Naive thymus-derived CD4-positive, alpha-beta T cell (primary cell): Measurements from ENCODE around the gene KCNJ12. TPM values are rescaled to one million over a fixed set of nuclear protein-coding genes. Genes with fewer than 3 reads are reported as not detected.
"Not testable (repeated sequence)": the region's sequence is repeated elsewhere in the genome, so short reads cannot be mapped to it uniquely, and the experiment has no call there.

ENCODE experiments used
- ATAC-seq: fragments of 150-1000 bp; cut with Tn5 transposase; 2 replicates; pipeline ENCODE4 v1.10.0; 2021; ENCODE audit warnings: mild to moderate bottlenecking, moderate library complexity
- CTCF ChIA-PET: fragments of 350-600 bp; sonication (Branson Sonifier 250); formaldehyde crosslinking; loops from one replicate; lab custom pipeline; 2021; ENCODE audit warnings: antibody characterized with exemption; lab: Charles Lee
- POLR2A ChIA-PET: fragments of 350-600 bp; sonication (Branson Sonifier 250); formaldehyde crosslinking; loops from one replicate; lab custom pipeline; 2021; ENCODE audit warnings: antibody characterized with exemption, inconsistent platforms; lab: Charles Lee
- DNase-seq, 9 donors: peaks; one replicate each; pipeline versions ENCODE4 v3.0.0 to v3.0.0-alpha.2; 2020 to 2022; ENCODE audit warnings: mixed read lengths in 1 of 9
- H3K27ac ChIP-seq: one replicate; pipeline ENCODE4 v1.7.0; 2013; ENCODE audit warnings: mild to moderate bottlenecking, low read depth, low read length, moderate library complexity
- H3K27me3 ChIP-seq, 2 donors: one replicate each; pipeline ENCODE4 v1.7.0; 2013; ENCODE audit warnings: low read length in 2 of 2, mild to moderate bottlenecking in 2 of 2, moderate library complexity in 2 of 2; ENCODE audit not compliant: control insufficient read depth in 2 of 2, insufficient read depth in 2 of 2
- H3K36me3 ChIP-seq, 3 experiments: 1 replicate in 2 of 3; 2 replicates in 1 of 3; pipeline ENCODE4 v1.7.0; 2013; ENCODE audit warnings: low read length in 3 of 3, mild to moderate bottlenecking in 3 of 3, moderate library complexity in 1 of 3; ENCODE audit not compliant: insufficient read depth in 3 of 3, control insufficient read depth in 2 of 3
- H3K4me1 ChIP-seq, 2 donors: one replicate each; pipeline ENCODE4 v1.7.0; 2013; ENCODE audit warnings: low read length in 2 of 2, mild to moderate bottlenecking in 2 of 2, moderate library complexity in 1 of 2; ENCODE audit not compliant: control insufficient read depth in 2 of 2, insufficient read depth in 2 of 2
- H3K4me3 ChIP-seq: 2 replicates; pipeline ENCODE4 v1.7.0; 2013; ENCODE audit warnings: mild to moderate bottlenecking, low read length
- H3K9me3 ChIP-seq, 3 experiments: 1 replicate in 2 of 3; 2 replicates in 1 of 3; pipeline ENCODE4 v1.7.0; 2013; ENCODE audit warnings: low read length in 3 of 3; ENCODE audit not compliant: control insufficient read depth in 2 of 3
- H3K27ac Mint-ChIP-seq, 9 donors: one replicate each; pipeline ENCODE4 v1.8.0; 2020 to 2022; ENCODE audit warnings: mixed read lengths in 9 of 9, mild to moderate bottlenecking in 8 of 9, moderate library complexity in 5 of 9, inconsistent platforms in 2 of 9
- H3K27me3 Mint-ChIP-seq, 5 donors: one replicate each; pipeline ENCODE4 v1.8.0; 2021 to 2022; ENCODE audit warnings: mixed read lengths in 5 of 5, mild to moderate bottlenecking in 1 of 5
- H3K36me3 Mint-ChIP-seq, 5 donors: one replicate each; pipeline ENCODE4 v1.8.0; 2020 to 2022; ENCODE audit warnings: mixed read lengths in 5 of 5, mild to moderate bottlenecking in 3 of 5, inconsistent platforms in 1 of 5
- H3K4me1 Mint-ChIP-seq, 7 donors: one replicate each; pipeline ENCODE4 v1.8.0; 2020 to 2022; ENCODE audit warnings: mixed read lengths in 7 of 7, mild to moderate bottlenecking in 3 of 7, inconsistent platforms in 1 of 7
- H3K4me3 Mint-ChIP-seq, 10 donors: one replicate each; pipeline ENCODE4 v1.8.0; 2020 to 2022; ENCODE audit warnings: mild to moderate bottlenecking in 10 of 10, mixed read lengths in 10 of 10, moderate library complexity in 6 of 10, inconsistent platforms in 2 of 10
- H3K9me3 Mint-ChIP-seq, 11 donors: one replicate each; pipeline ENCODE4 v1.8.0; 2020 to 2022; ENCODE audit warnings: mixed read lengths in 11 of 11, mild to moderate bottlenecking in 4 of 11, inconsistent platforms in 1 of 11, moderate library complexity in 1 of 11
- intact Hi-C, 2 donors: fragments of 100-400 bp; cut with micrococcal nuclease; formaldehyde crosslinking; loops; one replicate each; pipeline ENCODE4 v1.15.1; 2023
- polyA plus RNA-seq, 2 donors: library from polyadenylated mRNA; unstranded; fragments of 300-500 nt; fragmentation: Illumina TruSeq; gene quantifications; one replicate each; pipeline ENCODE4 v1.2.3, GENCODE V29; 2021
- total RNA-seq, 6 experiments: library from RNA in 5 of 6; stranded (reverse) in 5 of 6; gene quantifications; 1 replicate in 5 of 6; 2 replicates in 1 of 6; pipeline ENCODE4 v1.2.3 and lab custom pipeline; 2021 to 2026

KCNJ12 gene
- total and polyA plus RNA-seq, 7 experiments from 2014 or later = 0.19 to 0.24 TPM; not detected in 5

DNA sequence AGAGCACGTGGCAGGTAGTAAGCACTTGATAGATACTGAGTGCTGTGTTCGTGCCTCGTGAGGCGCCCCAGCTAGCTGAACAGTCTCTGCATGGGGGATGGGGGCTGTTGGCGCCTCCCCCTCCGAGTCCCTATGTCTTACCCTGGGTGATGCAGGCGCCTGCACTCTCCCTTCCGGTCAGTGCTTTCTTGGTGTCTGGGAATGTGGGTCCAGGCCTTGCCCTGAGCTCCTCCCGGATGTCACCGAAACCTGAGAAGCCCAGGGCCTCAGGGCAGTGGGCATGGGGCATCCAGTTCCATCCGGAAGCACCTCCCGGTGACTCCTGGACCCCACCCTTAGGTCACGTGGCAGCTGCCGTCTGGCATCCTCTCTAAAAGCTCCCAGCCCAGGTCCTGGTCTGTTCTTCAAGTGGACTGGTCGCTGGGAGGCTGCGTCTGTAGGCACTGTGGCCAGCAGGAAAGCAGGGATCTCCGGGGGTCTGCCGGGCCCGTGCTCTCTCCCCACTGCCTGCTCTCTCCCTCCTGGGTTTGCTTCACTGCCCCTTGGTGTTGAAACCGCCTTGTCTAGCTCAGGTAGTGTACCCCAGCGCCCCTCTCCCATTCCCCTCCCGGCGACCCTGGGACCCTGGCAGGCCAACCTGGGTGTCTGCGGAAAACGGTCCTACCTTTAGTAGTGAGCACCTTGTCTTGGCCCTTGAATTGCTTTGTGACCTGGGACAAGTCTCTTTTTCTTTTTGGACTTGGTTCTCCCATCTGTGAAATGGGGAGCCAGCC is 34.9 kb downstream of the KCNJ12 start:
- H3K27ac ChIP-seq, H3K36me3 ChIP-seq, POLR2A ChIA-PET, H3K4me1 ChIP-seq, H3K27me3 ChIP-seq, H3K36me3 Mint-ChIP-seq, ATAC-seq, H3K4me3 Mint-ChIP-seq, H3K9me3 ChIP-seq, intact Hi-C loops, DNase-seq, CTCF ChIA-PET, H3K27ac Mint-ChIP-seq, H3K27me3 Mint-ChIP-seq, H3K4me1 Mint-ChIP-seq, H3K4me3 ChIP-seq: not testable (repeated sequence)
- peaks cover 0 to 15% (median 3%) of the 10 kb centered on the region in 11 donors for H3K9me3 Mint-ChIP-seq

DNA sequence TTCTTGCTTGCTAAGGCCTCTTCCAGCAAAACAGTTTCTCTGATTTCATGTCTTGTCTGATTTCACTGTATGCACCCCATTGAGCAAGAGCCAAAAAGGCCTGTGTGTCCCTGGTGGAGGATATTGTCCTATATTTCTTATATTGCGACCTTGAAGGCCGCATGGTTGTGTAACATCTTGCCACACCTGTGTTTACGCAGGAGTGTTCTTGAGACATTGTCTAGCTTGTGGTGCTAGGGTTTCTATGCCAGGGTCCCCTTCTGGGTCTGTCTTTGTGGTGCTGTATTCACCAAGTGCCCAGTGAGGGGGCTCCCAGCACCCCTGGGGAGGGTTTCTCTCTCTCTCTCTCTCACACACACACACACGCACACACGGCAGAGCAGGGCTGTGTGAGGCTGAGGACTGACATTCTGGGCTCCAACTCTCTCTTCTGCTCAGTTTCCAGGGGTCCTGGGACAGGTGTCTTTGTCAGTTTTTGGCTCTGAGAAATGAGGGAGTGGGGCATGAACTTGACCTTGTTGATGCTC is 35.6 kb downstream of the KCNJ12 start:
- H3K36me3 ChIP-seq, H3K27ac Mint-ChIP-seq, H3K27me3 Mint-ChIP-seq, H3K4me1 ChIP-seq, H3K4me3 Mint-ChIP-seq, H3K4me3 ChIP-seq, H3K4me1 Mint-ChIP-seq, ATAC-seq, CTCF ChIA-PET, intact Hi-C loops, H3K27ac ChIP-seq, DNase-seq, H3K27me3 ChIP-seq, H3K9me3 ChIP-seq, POLR2A ChIA-PET, H3K36me3 Mint-ChIP-seq: not testable (repeated sequence)
- H3K9me3 Mint-ChIP-seq = peaks cover 0 to 15% (median 3%) of the 10 kb centered on the region in 11 donors

DNA sequence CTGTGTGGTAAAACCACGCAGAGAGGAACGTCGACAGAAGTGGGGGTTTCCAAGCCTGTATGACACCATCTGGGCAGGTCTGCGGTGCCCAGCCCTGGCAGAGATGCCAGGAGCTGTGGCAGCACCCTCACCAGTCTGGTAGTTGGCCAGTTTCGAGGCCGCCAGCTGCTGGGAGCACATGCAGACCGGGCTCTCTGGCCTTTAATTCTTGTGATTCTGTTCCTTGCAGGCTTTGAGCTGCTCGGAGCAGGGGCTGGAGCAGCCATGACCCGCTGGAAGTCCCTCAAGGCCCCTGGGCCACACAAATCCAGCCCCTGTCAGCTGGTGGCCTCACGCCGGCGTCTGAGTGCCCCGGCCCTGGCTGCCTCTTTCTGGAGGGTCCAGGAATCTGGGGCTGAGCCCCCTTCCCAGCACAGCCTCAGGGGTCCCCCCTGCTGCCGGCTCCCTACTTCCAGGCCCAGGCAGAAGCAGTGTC is 36.1 kb downstream of the KCNJ12 start:
- H3K27ac Mint-ChIP-seq, CTCF ChIA-PET, H3K4me1 Mint-ChIP-seq, H3K36me3 Mint-ChIP-seq, H3K4me3 Mint-ChIP-seq, H3K4me3 ChIP-seq, H3K9me3 ChIP-seq, DNase-seq, POLR2A ChIA-PET, H3K36me3 ChIP-seq, H3K27me3 Mint-ChIP-seq, ATAC-seq, intact Hi-C loops, H3K27ac ChIP-seq, H3K4me1 ChIP-seq, H3K27me3 ChIP-seq: not testable (repeated sequence)
- H3K9me3 Mint-ChIP-seq = peaks cover 0 to 11% (median 3%) of the 10 kb centered on the region in 11 donors

DNA sequence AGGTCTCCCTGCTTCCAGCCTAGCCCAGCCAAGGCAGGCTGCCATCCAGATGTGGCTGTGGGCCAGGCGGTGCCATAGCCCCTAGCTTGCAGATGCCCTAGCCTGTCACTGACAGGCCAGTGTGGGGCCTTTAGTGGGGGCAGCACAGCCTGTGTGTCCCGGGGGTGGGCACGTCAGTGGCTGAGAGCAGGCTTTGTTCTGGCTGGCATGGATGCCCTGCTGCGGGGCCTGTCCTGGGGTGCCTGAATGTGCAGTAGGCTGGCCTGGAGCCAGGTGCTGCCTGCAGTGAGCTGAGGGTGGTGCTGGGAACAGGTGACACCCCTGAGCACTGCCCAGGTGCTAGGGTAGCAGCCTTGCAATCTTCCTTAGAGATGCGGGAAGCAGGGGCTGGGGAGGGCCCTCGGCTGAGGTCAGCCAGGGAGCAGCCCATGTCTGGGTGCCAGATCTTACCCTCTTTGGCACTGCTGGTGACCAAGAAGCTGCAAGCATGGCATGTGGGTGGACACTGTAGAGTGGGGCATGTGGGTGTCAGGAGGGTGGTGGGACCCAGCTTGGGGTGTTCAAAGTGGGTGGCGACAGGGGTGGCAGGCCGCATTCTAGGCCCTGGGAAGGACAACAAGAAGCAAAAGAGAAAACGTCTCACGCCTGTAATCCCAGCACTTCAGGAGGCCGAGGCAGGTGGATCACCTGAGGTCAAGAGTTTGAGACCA is 37.6 kb downstream of the KCNJ12 start:
- H3K36me3 Mint-ChIP-seq, DNase-seq, H3K4me3 ChIP-seq, H3K9me3 ChIP-seq, H3K27me3 ChIP-seq, H3K36me3 ChIP-seq, ATAC-seq, POLR2A ChIA-PET, H3K4me3 Mint-ChIP-seq, H3K27ac ChIP-seq, CTCF ChIA-PET, H3K4me1 ChIP-seq, H3K9me3 Mint-ChIP-seq, intact Hi-C loops, H3K27ac Mint-ChIP-seq, H3K27me3 Mint-ChIP-seq: not testable (repeated sequence)
- peaks cover 0 to 16% (median 8%) of the 10 kb centered on the region in 7 donors for H3K4me1 Mint-ChIP-seq

DNA sequence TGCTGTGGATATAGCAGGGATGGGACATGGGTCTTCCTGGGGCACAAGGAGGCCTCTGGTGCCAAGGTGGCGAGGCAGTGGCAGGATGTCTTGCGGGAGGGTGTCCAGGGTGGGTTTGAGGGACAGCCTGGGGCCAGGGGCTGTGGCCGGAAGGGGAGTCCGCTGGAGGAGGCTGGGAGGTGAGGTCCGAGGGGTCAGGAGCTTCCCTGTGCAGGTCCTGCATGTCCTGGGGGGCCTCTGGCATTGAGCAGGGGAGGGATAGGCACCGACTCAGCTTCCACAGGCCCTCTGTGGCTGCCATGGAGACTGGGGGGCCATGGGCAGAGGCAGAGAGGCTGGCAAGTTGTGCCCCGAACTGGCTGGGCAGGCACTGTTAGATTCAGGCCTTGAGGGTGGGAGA is 38.5 kb downstream of the KCNJ12 start:
- Mint-ChIP-seq H3K4me1 (peaks cover 4 to 25% (median 15%) of the 10 kb centered on the region in 7 donors), H3K27ac (peak overlapping the region in 4 of 9 donors; percentile 8 to 59 (median 42))
- H3K9me3 Mint-ChIP-seq, POLR2A ChIA-PET, DNase-seq, H3K27me3 Mint-ChIP-seq, H3K9me3 ChIP-seq, H3K36me3 ChIP-seq, H3K36me3 Mint-ChIP-seq, H3K4me3 Mint-ChIP-seq, H3K27ac ChIP-seq, ATAC-seq, CTCF ChIA-PET, H3K27me3 ChIP-seq, intact Hi-C loops, H3K4me3 ChIP-seq: not testable (repeated sequence)
- peaks cover 0 to 17% of the 10 kb centered on the region in 2 donors for H3K4me1 ChIP-seq

DNA sequence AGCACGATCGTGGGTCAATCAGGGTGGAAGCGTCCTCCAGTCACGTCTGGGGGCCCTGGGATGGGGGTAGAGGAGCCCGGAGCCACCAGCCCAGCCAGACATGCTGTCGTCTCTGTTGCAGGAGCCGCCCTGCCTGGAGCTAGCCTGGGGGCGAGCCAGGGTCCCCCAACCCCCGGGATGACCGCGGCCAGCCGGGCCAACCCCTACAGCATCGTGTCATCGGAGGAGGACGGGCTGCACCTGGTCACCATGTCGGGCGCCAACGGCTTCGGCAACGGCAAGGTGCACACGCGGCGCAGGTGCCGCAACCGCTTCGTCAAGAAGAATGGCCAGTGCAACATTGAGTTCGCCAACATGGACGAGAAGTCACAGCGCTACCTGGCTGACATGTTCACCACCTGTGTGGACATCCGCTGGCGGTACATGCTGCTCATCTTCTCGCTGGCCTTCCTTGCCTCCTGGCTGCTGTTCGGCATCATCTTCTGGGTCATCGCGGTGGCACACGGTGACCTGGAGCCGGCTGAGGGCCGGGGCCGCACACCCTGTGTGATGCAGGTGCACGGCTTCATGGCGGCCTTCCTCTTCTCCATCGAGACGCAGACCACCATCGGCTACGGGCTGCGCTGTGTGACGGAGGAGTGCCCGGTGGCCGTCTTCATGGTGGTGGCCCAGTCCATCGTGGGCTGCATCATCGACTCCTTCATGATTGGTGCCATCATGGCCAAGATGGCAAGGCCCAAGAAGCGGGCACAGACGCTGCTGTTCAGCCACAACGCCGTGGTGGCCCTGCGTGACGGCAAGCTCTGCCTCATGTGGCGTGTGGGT is 39.2 kb downstream of the KCNJ12 start:
- H3K9me3 Mint-ChIP-seq, intact Hi-C loops, H3K27ac ChIP-seq, H3K4me3 ChIP-seq, H3K36me3 ChIP-seq, H3K36me3 Mint-ChIP-seq, H3K4me3 Mint-ChIP-seq, ATAC-seq, H3K9me3 ChIP-seq, H3K27me3 ChIP-seq, H3K27me3 Mint-ChIP-seq, CTCF ChIA-PET, DNase-seq, POLR2A ChIA-PET: not testable (repeated sequence)
- Mint-ChIP-seq H3K27ac (peak overlapping the region in 1 of 9 donors; percentile 65), H3K4me1 (peaks cover 4 to 32% (median 21%) of the 10 kb centered on the region in 7 donors)
- H3K4me1 ChIP-seq = peaks cover 0 to 23% of the 10 kb centered on the region in 2 donors
